Measurements from ENCODE around the gene MAP3K13. TPM values are rescaled to one million over a fixed set of nuclear protein-coding genes. Genes with fewer than 3 reads are reported as not detected.

The MAP3K13 gene
- total and polyA plus RNA-seq, 2 of the 13 experiments (the other 11 are each of a cell fraction or from before 2014, with no cell fraction given), result 24.2 to 26.5 TPM

DNA sequence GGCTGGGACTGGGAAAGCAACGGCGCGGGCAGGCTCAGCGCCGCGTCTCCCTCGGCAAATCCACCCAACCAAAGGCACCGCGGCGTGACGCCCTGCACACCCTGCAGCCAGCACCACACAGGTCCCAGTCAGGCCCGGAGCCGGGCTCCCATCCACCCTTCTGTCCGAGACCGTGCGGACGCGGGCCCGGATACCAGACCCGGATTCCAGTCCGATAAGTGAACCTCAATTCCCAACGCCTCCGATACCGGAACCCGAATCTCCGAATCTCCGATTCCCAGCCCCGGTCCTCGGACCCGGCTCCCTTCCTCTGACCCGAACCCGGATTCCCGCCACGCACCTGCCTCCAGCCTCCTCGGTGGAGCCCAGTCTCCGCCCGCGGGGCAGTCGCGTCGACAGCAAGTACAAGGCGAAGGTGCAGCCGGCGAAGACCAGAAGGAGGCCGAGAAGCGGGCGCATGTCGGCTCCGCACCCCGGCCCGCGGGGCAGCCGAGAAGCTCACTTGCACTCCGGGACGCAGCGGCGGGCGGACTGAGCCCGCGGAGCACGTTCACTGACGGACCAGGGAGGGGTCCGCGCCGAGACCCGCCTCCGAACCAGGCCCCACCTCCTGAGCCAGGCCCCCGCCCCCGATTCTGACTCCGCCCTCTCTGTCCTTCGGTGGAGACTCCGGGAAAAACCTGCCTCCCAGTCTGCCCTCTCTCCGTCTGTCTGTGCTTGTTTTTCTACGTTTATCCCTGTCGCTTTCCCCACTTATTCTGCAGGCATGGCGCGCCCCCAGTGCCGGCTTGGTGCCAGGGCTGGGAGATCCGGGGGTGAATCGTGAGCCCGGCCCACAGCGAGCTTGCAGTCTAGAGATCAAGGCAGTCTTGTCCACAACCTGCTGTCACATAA lies 135.8 kb downstream of the MAP3K13 start, which contains the start of gene TMEM41A (continued):
- TF ChIP-seq SYNCRIP (IDR thresholded peaks at IDR 0.05; ENCODE audit: insufficient read depth, low read depth, low read length), result no peak
- TF ChIP-seq, protein P1, sequence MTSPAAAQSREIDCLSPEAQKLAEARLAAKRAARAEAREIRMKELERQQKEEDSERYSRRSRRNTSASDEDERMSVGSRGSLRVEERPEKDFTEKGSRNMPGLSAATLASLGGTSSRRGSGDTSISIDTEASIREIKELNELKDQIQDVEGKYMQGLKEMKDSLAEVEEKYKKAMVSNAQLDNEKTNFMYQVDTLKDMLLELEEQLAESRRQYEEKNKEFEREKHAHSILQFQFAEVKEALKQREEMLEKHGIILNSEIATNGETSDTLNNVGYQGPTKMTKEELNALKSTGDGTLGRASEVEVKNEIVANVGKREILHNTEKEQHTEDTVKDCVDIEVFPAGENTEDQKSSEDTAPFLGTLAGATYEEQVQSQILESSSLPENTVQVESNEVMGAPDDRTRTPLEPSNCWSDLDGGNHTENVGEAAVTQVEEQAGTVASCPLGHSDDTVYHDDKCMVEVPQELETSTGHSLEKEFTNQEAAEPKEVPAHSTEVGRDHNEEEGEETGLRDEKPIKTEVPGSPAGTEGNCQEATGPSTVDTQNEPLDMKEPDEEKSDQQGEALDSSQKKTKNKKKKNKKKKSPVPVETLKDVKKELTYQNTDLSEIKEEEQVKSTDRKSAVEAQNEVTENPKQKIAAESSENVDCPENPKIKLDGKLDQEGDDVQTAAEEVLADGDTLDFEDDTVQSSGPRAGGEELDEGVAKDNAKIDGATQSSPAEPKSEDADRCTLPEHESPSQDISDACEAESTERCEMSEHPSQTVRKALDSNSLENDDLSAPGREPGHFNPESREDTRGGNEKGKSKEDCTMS (CRISPR knock-in tag; conservative IDR thresholded peaks at IDR 0.05), result 0 out of 2 replicates have a peak, but pooled peaks have one; percentile 28
- TF ChIP-seq, protein P2, sequence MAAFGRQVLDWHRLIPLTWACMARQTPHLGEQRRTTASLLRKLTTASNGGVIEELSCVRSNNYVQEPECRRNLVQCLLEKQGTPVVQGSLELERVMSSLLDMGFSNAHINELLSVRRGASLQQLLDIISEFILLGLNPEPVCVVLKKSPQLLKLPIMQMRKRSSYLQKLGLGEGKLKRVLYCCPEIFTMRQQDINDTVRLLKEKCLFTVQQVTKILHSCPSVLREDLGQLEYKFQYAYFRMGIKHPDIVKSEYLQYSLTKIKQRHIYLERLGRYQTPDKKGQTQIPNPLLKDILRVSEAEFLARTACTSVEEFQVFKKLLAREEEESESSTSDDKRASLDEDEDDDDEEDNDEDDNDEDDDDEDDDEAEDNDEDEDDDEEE (CRISPR knock-in tag; IDR thresholded peaks at IDR 0.05), result peak; percentile 99
- TF ChIP-seq DPF2 (CRISPR knock-in tag; IDR thresholded peaks at IDR 0.05; ENCODE audit: borderline replicate concordance, low read depth), result no peak
- TF ChIP-seq, protein P3, sequence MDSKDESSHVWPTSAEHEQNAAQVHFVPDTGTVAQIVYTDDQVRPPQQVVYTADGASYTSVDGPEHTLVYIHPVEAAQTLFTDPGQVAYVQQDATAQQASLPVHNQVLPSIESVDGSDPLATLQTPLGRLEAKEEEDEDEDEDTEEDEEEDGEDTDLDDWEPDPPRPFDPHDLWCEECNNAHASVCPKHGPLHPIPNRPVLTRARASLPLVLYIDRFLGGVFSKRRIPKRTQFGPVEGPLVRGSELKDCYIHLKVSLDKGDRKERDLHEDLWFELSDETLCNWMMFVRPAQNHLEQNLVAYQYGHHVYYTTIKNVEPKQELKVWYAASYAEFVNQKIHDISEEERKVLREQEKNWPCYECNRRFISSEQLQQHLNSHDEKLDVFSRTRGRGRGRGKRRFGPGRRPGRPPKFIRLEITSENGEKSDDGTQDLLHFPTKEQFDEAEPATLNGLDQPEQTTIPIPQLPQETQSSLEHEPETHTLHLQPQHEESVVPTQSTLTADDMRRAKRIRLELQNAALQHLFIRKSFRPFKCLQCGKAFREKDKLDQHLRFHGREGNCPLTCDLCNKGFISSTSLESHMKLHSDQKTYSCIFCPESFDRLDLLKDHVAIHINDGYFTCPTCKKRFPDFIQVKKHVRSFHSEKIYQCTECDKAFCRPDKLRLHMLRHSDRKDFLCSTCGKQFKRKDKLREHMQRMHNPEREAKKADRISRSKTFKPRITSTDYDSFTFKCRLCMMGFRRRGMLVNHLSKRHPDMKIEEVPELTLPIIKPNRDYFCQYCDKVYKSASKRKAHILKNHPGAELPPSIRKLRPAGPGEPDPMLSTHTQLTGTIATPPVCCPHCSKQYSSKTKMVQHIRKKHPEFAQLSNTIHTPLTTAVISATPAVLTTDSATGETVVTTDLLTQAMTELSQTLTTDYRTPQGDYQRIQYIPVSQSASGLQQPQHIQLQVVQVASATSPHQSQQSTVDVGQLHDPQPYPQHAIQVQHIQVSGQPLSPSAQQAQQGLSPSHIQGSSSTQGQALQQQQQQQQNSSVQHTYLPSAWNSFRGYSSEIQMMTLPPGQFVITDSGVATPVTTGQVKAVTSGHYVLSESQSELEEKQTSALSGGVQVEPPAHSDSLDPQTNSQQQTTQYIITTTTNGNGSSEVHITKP (CRISPR knock-in tag; IDR thresholded peaks at IDR 0.05; ENCODE audit: low read depth), result peak; percentile 76
- TF ChIP-seq ZNF564 (CRISPR knock-in tag; IDR thresholded peaks at IDR 0.05), result peak; percentile 85
- TF ChIP-seq ZNF563 (CRISPR knock-in tag; IDR thresholded peaks at IDR 0.05), result peak; percentile 94
- TF ChIP-seq ZNF44 (CRISPR knock-in tag; IDR thresholded peaks at IDR 0.05), result peak; percentile 89; the same call in 1 of the 2 replicates
- TF ChIP-seq PRMT3 (CRISPR knock-in tag; IDR thresholded peaks at IDR 0.05; ENCODE audit: borderline replicate concordance, low read depth), result no peak
- TF ChIP-seq ATM (IDR thresholded peaks at IDR 0.05; ENCODE audit: borderline replicate concordance), result no peak
- 0 out of 2 replicates have a peak, but pooled peaks have one; percentile 80 for TF ChIP-seq RARG (CRISPR knock-in tag; IDR thresholded peaks at IDR 0.05; ENCODE audit: low read depth)
- TF ChIP-seq ZNF616 (CRISPR knock-in tag; IDR thresholded peaks at IDR 0.05; ENCODE audit: low read depth), result peak; percentile 67; the same call in 1 of the 2 replicates
- TF ChIP-seq, protein P4, sequence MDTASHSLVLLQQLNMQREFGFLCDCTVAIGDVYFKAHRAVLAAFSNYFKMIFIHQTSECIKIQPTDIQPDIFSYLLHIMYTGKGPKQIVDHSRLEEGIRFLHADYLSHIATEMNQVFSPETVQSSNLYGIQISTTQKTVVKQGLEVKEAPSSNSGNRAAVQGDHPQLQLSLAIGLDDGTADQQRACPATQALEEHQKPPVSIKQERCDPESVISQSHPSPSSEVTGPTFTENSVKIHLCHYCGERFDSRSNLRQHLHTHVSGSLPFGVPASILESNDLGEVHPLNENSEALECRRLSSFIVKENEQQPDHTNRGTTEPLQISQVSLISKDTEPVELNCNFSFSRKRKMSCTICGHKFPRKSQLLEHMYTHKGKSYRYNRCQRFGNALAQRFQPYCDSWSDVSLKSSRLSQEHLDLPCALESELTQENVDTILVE (CRISPR knock-in tag; IDR thresholded peaks at IDR 0.05), result peak; percentile 76; the same call in 1 of the 2 replicates
- no peak; the same call in 1 of the 2 replicates for TF ChIP-seq ZNF749 (CRISPR knock-in tag; IDR thresholded peaks at IDR 0.05; ENCODE audit: borderline replicate concordance)
- no peak for TF ChIP-seq ZNF207 (IDR thresholded peaks at IDR 0.05; ENCODE audit: borderline replicate concordance)
- TF ChIP-seq ZNF253 (CRISPR knock-in tag; IDR thresholded peaks at IDR 0.05; ENCODE audit: borderline replicate concordance), result no peak
- TF ChIP-seq ZNF224 (CRISPR knock-in tag; IDR thresholded peaks at IDR 0.05), result no peak
- peak; percentile 24 for TF ChIP-seq HNRNPK (IDR thresholded peaks at IDR 0.05; ENCODE audit: low read depth, low read length, poor library complexity, severe bottlenecking)
- TF ChIP-seq NFRKB (IDR thresholded peaks at IDR 0.05), result no peak

All from HepG2 (cell line).